NCI-H1105 treated with DMSO at 0.1 percent for 48 hours (cell line): Measurements from ENCODE around the gene NCMAP.
"Not testable (repeated sequence)": the region's sequence is repeated elsewhere in the genome, so short reads cannot be mapped to it uniquely, and the experiment has no call there.

Experiments
- DNase-seq: peaks from one replicate; lab custom pipeline; 2025; lab: John Stamatoyannopoulos, UW

NCMAP gene

GRCh38 chr1:24555591-24556413 lies at the start of gene NCMAP:
TSS of gene NCMAP (plus strand) at chr1:24556087. CDS start at chr1:24595431, 39,344 bp downstream.
- DNase-seq: peak; percentile 39

GRCh38 chr1:24506691-24507381 lies 49.1 kb upstream of the NCMAP start:
- no peak for DNase-seq

GRCh38 chr1:24507405-24507804 lies 48.5 kb upstream of the NCMAP start:
- no peak for DNase-seq

- no peak for DNase-seq
These were observed 47.0 kb upstream of the NCMAP start for GRCh38 chr1:24508911-24509310.

GRCh38 chr1:24513706-24514105 lies 42.2 kb upstream of the NCMAP start:
- DNase-seq: no peak

- DNase-seq: no peak
These were observed 40.9 kb upstream of the NCMAP start for GRCh38 chr1:24514946-24515345.

- not testable (repeated sequence) for DNase-seq
These were observed 40.1 kb upstream of the NCMAP start for GRCh38 chr1:24515671-24516209.

GRCh38 chr1:24516506-24516905 lies 39.4 kb upstream of the NCMAP start:
- DNase-seq: no peak

GRCh38 chr1:24517898-24518297 lies 38.0 kb upstream of the NCMAP start:
- no peak for DNase-seq

- not testable (repeated sequence) for DNase-seq
These were observed 35.6 kb upstream of the NCMAP start for GRCh38 chr1:24520282-24520681.

- DNase-seq: no peak
These were observed 30.3 kb upstream of the NCMAP start for GRCh38 chr1:24525606-24526005.

GRCh38 chr1:24526045-24526444 lies 29.8 kb upstream of the NCMAP start:
- no peak for DNase-seq

GRCh38 chr1:24526940-24527542 lies 28.8 kb upstream of the NCMAP start:
- DNase-seq: peak; percentile 2

GRCh38 chr1:24528744-24529143 lies 27.1 kb upstream of the NCMAP start:
- DNase-seq: peak; percentile 86

GRCh38 chr1:24529292-24529691 lies 26.6 kb upstream of the NCMAP start:
- DNase-seq: not testable (repeated sequence)

- DNase-seq: no peak
These were observed 20.9 kb upstream of the NCMAP start for GRCh38 chr1:24535021-24535424.

- no peak for DNase-seq
These were observed 20.1 kb upstream of the NCMAP start for GRCh38 chr1:24535778-24536177.

GRCh38 chr1:24536391-24536840 lies 19.5 kb upstream of the NCMAP start:
- no peak for DNase-seq

GRCh38 chr1:24540051-24540905 lies 15.6 kb upstream of the NCMAP start:
- DNase-seq: no peak

- DNase-seq: no peak
These were observed 14.8 kb upstream of the NCMAP start for GRCh38 chr1:24540906-24541710.
